Measurements from ENCODE around the gene KIF15.

KIF15 gene

DNA sequence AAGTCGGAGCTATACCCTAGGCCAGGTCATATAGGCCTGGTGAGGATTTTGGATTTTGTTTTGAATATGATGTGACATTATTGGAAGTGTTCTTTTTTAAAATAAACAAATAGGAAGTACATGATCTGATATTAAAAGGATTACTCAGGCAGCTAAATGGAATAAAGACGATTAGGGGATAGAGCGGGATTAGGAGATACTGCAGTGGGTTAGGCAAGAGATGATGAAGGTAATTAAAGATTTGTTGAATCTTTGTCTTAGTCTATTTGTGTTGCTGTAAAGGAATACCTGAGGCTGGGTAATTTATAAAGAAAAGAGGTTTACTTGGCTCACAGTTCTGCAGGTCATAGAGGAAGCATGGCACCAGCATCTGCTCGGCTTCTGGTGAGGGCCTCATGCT is 21.3 kb downstream of the KIF15 start:
- Histone ChIP-seq H3K4me2 (no peak overlapping the region), H3K27ac (no peak overlapping the region), H3K79me2 (ENCODE audit: insufficient read depth, low read depth) (no peaks in the 10 kb centered on the region), H3K9ac (no peak overlapping the region), H2AFZ (ENCODE audit: low read depth) (no peak overlapping the region), H4K20me1 (ENCODE audit: insufficient read depth) (no peaks in the 10 kb centered on the region), H3K36me3 (ENCODE audit: insufficient read depth) (no peaks in the 10 kb centered on the region), H3K4me3 (IDR thresholded peaks at IDR 0.05; ENCODE audit: insufficient read depth, low read depth, low read length) (no peak overlapping the region), H3K4me1 (ENCODE audit: low read depth, poor library complexity, severe bottlenecking) (no peaks in the 10 kb centered on the region), H3K27me3 (ENCODE audit: insufficient read depth, low read depth) (no peaks in the 10 kb centered on the region)
- TF ChIP-seq CTCF (conservative IDR thresholded peaks at IDR 0.05; ENCODE audit: low read depth, low read length), result no peak

DNA sequence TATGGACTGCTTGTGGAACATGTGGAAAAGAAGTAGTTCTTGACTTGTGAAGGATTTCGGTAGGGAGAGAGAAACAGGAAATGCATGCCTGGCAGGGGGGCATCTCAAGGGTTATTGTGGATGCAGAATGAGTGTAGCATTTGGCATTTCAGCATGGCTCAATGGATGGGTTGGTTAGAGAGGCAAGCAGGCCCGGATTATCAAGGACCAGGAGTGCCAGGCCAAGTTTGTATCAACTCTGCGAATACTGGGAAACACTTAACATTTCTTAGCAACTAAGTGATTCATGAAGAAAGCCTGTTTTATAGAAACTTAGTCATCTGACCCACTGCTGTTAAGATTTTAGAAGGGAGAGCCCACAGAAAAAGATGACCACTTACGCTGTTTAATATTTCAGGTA is 33.6 kb downstream of the KIF15 start:
- Histone ChIP-seq H3K4me3 (IDR thresholded peaks at IDR 0.05; ENCODE audit: insufficient read depth, low read depth, low read length) (no peak overlapping the region), H3K4me2 (no peak overlapping the region), H2AFZ (ENCODE audit: low read depth) (no peak overlapping the region), H3K27me3 (ENCODE audit: insufficient read depth, low read depth) (no peaks in the 10 kb centered on the region), H3K79me2 (ENCODE audit: insufficient read depth, low read depth) (no peaks in the 10 kb centered on the region), H3K27ac (no peak overlapping the region), H3K36me3 (ENCODE audit: insufficient read depth) (no peaks in the 10 kb centered on the region; the same call in 1 of the 2 replicates), H4K20me1 (ENCODE audit: insufficient read depth) (no peaks in the 10 kb centered on the region), H3K4me1 (ENCODE audit: low read depth, poor library complexity, severe bottlenecking) (no peaks in the 10 kb centered on the region), H3K9ac (no peak overlapping the region)
- no peak for TF ChIP-seq CTCF (conservative IDR thresholded peaks at IDR 0.05; ENCODE audit: low read depth, low read length)

- H3K9ac ChIP-seq, result no peak overlapping the region
- no peak overlapping the region for H2AFZ ChIP-seq (ENCODE audit: low read depth)
- TF ChIP-seq CTCF (conservative IDR thresholded peaks at IDR 0.05; ENCODE audit: low read depth, low read length), result no peak
Observed at GRCh38 chr3:44802011-44802410, 40.4 kb downstream of the KIF15 start.

DNA sequence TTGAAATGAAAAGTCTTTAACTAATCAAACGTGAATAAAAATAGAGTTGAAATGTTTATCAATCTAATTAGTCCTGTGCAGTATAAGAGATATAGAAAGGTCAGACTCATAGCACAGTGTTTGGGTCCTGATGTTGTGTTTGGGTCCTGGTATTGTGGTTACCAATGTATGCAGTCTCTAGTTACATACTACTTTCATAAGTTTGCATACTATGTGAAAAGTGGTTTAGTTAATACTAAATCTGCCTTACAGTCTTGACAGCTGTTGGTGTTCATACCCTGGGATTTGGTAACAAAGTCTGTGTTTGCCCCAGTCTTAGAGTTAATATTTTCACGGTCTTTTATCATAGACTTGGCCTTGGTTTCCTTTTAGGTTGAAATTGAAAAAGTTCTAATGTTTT is 41.7 kb downstream of the KIF15 start:
- Histone ChIP-seq H3K4me2 (no peak overlapping the region), H3K36me3 (ENCODE audit: insufficient read depth) (no peaks in the 10 kb centered on the region), H3K4me3 (IDR thresholded peaks at IDR 0.05; ENCODE audit: insufficient read depth, low read depth, low read length) (no peak overlapping the region)

More at GRCh38 chr3:44802011-44802410, 40.4 kb downstream of the KIF15 start:
- Histone ChIP-seq H3K4me3 (IDR thresholded peaks at IDR 0.05; ENCODE audit: insufficient read depth, low read depth, low read length) (no peak overlapping the region), H3K79me2 (ENCODE audit: insufficient read depth, low read depth) (no peaks in the 10 kb centered on the region), H4K20me1 (ENCODE audit: insufficient read depth) (no peaks in the 10 kb centered on the region), H3K36me3 (ENCODE audit: insufficient read depth) (no peaks in the 10 kb centered on the region; the same call in 1 of the 2 replicates), H3K4me1 (ENCODE audit: low read depth, poor library complexity, severe bottlenecking) (no peaks in the 10 kb centered on the region), H3K27me3 (ENCODE audit: insufficient read depth, low read depth) (no peaks in the 10 kb centered on the region), H3K27ac (no peak overlapping the region), H3K4me2 (no peak overlapping the region)

More for the DNA sequence above, 41.7 kb downstream of the KIF15 start:
- H3K27me3 ChIP-seq (ENCODE audit: insufficient read depth, low read depth), result no peaks in the 10 kb centered on the region
- H2AFZ ChIP-seq (ENCODE audit: low read depth), result no peak overlapping the region
- H3K79me2 ChIP-seq (ENCODE audit: insufficient read depth, low read depth), result no peaks in the 10 kb centered on the region
- no peaks in the 10 kb centered on the region for H4K20me1 ChIP-seq (ENCODE audit: insufficient read depth)
- H3K9ac ChIP-seq, result no peak overlapping the region
- H3K27ac ChIP-seq, result no peak overlapping the region
- no peak for TF ChIP-seq CTCF (conservative IDR thresholded peaks at IDR 0.05; ENCODE audit: low read depth, low read length)
- H3K4me1 ChIP-seq (ENCODE audit: low read depth, poor library complexity, severe bottlenecking), result no peaks in the 10 kb centered on the region
